ENCODE measurements around the gene ABCD1.

- no peak for TF ChIP-seq CTCF (IDR thresholded peaks at IDR 0.05)
- no peak for TF ChIP-seq POLR2A (IDR thresholded peaks at IDR 0.05)
Measured at GRCh38 chrX:153714256-153714655, 10.4 kb upstream of the ABCD1 start.

Measured in uterus (tissue), 2 donors.